ENCODE results near the gene TAF6L. TPM values are rescaled to one million over a fixed set of nuclear protein-coding genes. Genes with fewer than 3 reads are reported as not detected.

The TAF6L gene
- total RNA-seq, 1 donor from 2014 or later = 28.9 TPM

DNA sequence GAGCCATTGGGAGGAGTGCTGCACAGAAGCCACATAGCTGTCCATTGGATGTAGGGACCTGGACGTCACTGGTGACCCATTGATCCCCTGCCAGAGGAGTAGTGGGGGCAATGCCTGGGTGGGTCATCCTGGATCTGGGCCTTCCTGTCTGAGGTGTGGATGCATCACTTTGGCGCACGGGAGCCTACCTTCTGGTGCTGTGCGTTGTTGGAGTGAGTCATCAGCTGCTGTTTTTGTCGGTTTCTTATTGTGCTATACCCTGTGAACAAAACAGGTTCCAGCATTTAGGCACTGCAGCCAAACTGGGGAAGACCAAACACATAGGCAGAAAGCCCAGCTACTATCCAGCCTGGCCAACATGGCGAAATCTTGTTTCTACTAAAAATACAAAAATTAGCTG is 3.2 kb downstream of the TAF6L start:
- no peak overlapping the region for H3K27ac ChIP-seq
- no peak for DNase-seq (ENCODE audit: low spot score)
- no peaks in the 10 kb centered on the region for H3K27me3 ChIP-seq
- no peaks in the 10 kb centered on the region for H3K9me3 ChIP-seq (ENCODE audit: low read depth)
- Mint-ChIP-seq H3K9me3 (no peaks in the 10 kb centered on the region), H3K27me3 (ENCODE audit: insufficient read depth, low read depth) (peaks cover 6% of the 10 kb centered on the region), H3K27ac (no peak overlapping the region), H3K4me3 (no peak overlapping the region), H3K36me3 (peaks cover 20% of the 10 kb centered on the region), H3K4me1 (peaks cover 26% of the 10 kb centered on the region)
- TF ChIP-seq EZH2 (IDR thresholded peaks at IDR 0.05) = no peak
- TF ChIP-seq, protein P1, sequence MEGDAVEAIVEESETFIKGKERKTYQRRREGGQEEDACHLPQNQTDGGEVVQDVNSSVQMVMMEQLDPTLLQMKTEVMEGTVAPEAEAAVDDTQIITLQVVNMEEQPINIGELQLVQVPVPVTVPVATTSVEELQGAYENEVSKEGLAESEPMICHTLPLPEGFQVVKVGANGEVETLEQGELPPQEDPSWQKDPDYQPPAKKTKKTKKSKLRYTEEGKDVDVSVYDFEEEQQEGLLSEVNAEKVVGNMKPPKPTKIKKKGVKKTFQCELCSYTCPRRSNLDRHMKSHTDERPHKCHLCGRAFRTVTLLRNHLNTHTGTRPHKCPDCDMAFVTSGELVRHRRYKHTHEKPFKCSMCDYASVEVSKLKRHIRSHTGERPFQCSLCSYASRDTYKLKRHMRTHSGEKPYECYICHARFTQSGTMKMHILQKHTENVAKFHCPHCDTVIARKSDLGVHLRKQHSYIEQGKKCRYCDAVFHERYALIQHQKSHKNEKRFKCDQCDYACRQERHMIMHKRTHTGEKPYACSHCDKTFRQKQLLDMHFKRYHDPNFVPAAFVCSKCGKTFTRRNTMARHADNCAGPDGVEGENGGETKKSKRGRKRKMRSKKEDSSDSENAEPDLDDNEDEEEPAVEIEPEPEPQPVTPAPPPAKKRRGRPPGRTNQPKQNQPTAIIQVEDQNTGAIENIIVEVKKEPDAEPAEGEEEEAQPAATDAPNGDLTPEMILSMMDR (IDR thresholded peaks at IDR 0.05) = no peak
- no peak for TF ChIP-seq EZH2phosphoT487 (IDR thresholded peaks at IDR 0.05)
- no peak overlapping the region for H3K4me3 ChIP-seq
- H3K79me2 ChIP-seq (ENCODE audit: low read depth) = peaks cover 32% of the 10 kb centered on the region
- no peaks in the 10 kb centered on the region for H4K20me1 ChIP-seq (ENCODE audit: low read depth)
- H3K4me1 ChIP-seq = peaks cover 11% of the 10 kb centered on the region
- peaks cover 27% of the 10 kb centered on the region for H3F3A ChIP-seq (ENCODE audit: low read depth)
- no peak overlapping the region for H3K9ac ChIP-seq
- no peak overlapping the region for H3K4me2 ChIP-seq
- H3K36me3 ChIP-seq = no peaks in the 10 kb centered on the region
- H2AFZ ChIP-seq (replicated peaks) = no peak overlapping the region

DNA sequence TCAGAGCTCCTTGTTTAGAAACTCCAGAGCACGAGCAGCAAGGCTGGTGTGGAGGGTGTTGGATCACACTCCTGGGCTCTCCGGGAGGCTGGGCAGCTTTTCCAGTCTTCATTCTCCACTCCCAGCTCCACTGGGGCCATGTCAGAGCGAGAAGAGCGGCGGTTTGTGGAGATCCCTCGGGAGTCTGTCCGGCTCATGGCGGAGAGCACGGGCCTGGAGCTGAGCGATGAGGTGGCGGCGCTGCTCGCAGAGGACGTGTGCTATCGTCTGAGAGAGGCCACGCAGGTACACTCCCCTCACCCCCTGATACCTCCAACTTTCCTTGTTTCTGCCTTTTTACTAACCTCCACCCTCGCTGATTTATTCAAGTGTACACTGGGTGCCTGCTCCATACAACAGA is 4.5 kb downstream of the TAF6L start:
- H4K20me1 ChIP-seq (ENCODE audit: low read depth) = no peaks in the 10 kb centered on the region
- no peaks in the 10 kb centered on the region for H3K36me3 ChIP-seq
- Mint-ChIP-seq H3K9me3 (no peaks in the 10 kb centered on the region), H3K27me3 (ENCODE audit: insufficient read depth, low read depth) (peaks cover 4% of the 10 kb centered on the region), H3K27ac (no peak overlapping the region), H3K4me3 (no peak overlapping the region), H3K4me1 (peaks cover 13% of the 10 kb centered on the region), H3K36me3 (peaks cover 20% of the 10 kb centered on the region)
- peaks cover 8% of the 10 kb centered on the region for H3K4me1 ChIP-seq
- H3K79me2 ChIP-seq (ENCODE audit: low read depth) = peaks cover 32% of the 10 kb centered on the region
- TF ChIP-seq, protein P1 (IDR thresholded peaks at IDR 0.05) = no peak
- TF ChIP-seq EZH2 (IDR thresholded peaks at IDR 0.05) (no peak), EZH2phosphoT487 (IDR thresholded peaks at IDR 0.05) (no peak)
- peaks cover 15% of the 10 kb centered on the region for H3F3A ChIP-seq (ENCODE audit: low read depth)
- no peaks in the 10 kb centered on the region for H3K9me3 ChIP-seq (ENCODE audit: low read depth)
- no peaks in the 10 kb centered on the region for H3K27me3 ChIP-seq
- H3K9ac ChIP-seq = no peak overlapping the region
- H3K27ac ChIP-seq = no peak overlapping the region
- H3K4me3 ChIP-seq = no peak overlapping the region
- DNase-seq (ENCODE audit: low spot score) = no peak
- H2AFZ ChIP-seq (replicated peaks) = no peak overlapping the region
- H3K4me2 ChIP-seq = no peak overlapping the region

DNA sequence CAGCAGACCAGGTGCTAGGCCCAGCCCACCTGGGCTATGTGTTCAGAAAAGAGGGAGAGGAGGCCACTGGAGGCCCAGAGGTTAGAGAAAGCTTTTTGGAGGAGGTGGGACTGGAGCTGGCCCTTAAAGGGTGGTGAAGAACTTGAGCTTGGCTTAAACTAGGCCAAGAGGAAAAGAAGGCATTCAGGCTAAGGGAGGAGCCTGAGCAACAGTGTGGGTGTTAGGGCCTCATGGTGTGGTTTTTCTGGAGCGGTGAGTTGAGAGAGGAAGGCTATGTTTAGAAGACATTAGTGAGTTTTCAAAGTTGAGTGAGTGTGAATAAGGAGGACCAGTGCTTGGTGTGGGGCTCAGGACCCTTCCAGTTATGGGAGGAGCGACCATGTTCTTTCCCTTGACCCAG is 6.2 kb downstream of the TAF6L start:
- H3K36me3 Mint-ChIP-seq = peaks cover 24% of the 10 kb centered on the region
- Histone ChIP-seq H2AFZ (replicated peaks) (no peak overlapping the region), H3K4me3 (no peak overlapping the region), H3K4me1 (no peaks in the 10 kb centered on the region), H3K79me2 (ENCODE audit: low read depth) (peaks cover 23% of the 10 kb centered on the region), H3K9me3 (ENCODE audit: low read depth) (no peaks in the 10 kb centered on the region), H3K4me2 (no peak overlapping the region), H3K27me3 (no peaks in the 10 kb centered on the region), H3K27ac (no peak overlapping the region), H3K9ac (no peak overlapping the region), H3K36me3 (no peaks in the 10 kb centered on the region), H3F3A (ENCODE audit: low read depth) (no peaks in the 10 kb centered on the region), H4K20me1 (ENCODE audit: low read depth) (no peaks in the 10 kb centered on the region)
- H3K27ac Mint-ChIP-seq = no peak overlapping the region
- H3K9me3 Mint-ChIP-seq = no peaks in the 10 kb centered on the region
- peaks cover 4% of the 10 kb centered on the region for H3K27me3 Mint-ChIP-seq (ENCODE audit: insufficient read depth, low read depth)
- no peak for TF ChIP-seq EZH2phosphoT487 (IDR thresholded peaks at IDR 0.05)
- TF ChIP-seq, protein P1 (IDR thresholded peaks at IDR 0.05) = no peak
- TF ChIP-seq EZH2 (IDR thresholded peaks at IDR 0.05) = no peak
- no peak overlapping the region for H3K4me3 Mint-ChIP-seq
- DNase-seq (ENCODE audit: low spot score) = no peak
- peaks cover 3% of the 10 kb centered on the region for H3K4me1 Mint-ChIP-seq
